PC-9 (cell line): Measurements from ENCODE around the gene SULT1C3. TPM values are rescaled to one million over a fixed set of nuclear protein-coding genes. Genes with fewer than 3 reads are reported as not detected.

Experiments
- Bru-seq: library from RNA; stranded (reverse); fragments of 400-500 nt; gene quantifications from one replicate; lab custom pipeline; 2021; lab: Mats Ljungman, UMichigan
- BruChase-seq, 2 experiments: library from RNA; stranded (reverse); fragments of 400-500 nt; gene quantifications; one replicate each; lab custom pipeline; 2021; lab: Mats Ljungman, UMichigan
- BruUV-seq: library from RNA; stranded (reverse); fragments of 400-500 nt; replicated peaks from 2 replicates; lab custom pipeline; 2021; lab: Mats Ljungman, UMichigan
- CTCF ChIA-PET: fragments of 300-600 bp; sonication (Branson Sonifier 250); formaldehyde crosslinking; loops from one replicate; lab custom pipeline; 2022; ENCODE audit warnings: antibody characterized with exemption; lab: Charles Lee
- POLR2A ChIA-PET: fragments of 300-600 bp; sonication (Branson Sonifier 250); formaldehyde crosslinking; loops from one replicate; lab custom pipeline; 2022; ENCODE audit warnings: antibody characterized with exemption; ENCODE audit not compliant: unreplicated experiment; lab: Charles Lee
- DNase-seq, 2 experiments: peaks; one replicate each; pipeline versions ENCODE4 v3.0.0 to v3.0.0-alpha.2; 2015 to 2022; ENCODE audit warnings: mixed read lengths in 1 of 2
- H2AFZ ChIP-seq: fragments of 200-600 bp; sonication (generic); 2 replicates; pipeline ENCODE4 v1.8.1; 2017; ENCODE audit warnings: antibody characterized with exemption
- H3F3A ChIP-seq: fragments of 200-600 bp; sonication (generic); 2 replicates; pipeline ENCODE4 v1.8.1; 2017; ENCODE audit warnings: antibody characterized with exemption, mild to moderate bottlenecking, low read depth; ENCODE audit not compliant: insufficient read depth
- H3K27ac ChIP-seq: fragments of 200-600 bp; sonication (generic); 2 replicates; pipeline ENCODE4 v1.6.1; 2016; ENCODE audit warnings: mixed run types
- H3K27me3 ChIP-seq: fragments of 200-600 bp; sonication (generic); 2 replicates; pipeline ENCODE4 v1.6.1; 2016; ENCODE audit warnings: low read depth, mixed run types; ENCODE audit not compliant: insufficient read depth
- H3K36me3 ChIP-seq: fragments of 200-600 bp; sonication (generic); 2 replicates; pipeline ENCODE4 v1.6.1; 2016; ENCODE audit warnings: low read depth, mixed run types
- H3K4me1 ChIP-seq: fragments of 200-600 bp; sonication (generic); replicated peaks from 2 replicates; pipeline ENCODE4 v1.6.1; 2016; ENCODE audit warnings: mixed run types; ENCODE audit not compliant: insufficient read depth
- H3K4me2 ChIP-seq: fragments of 200-600 bp; sonication (generic); 2 replicates; pipeline ENCODE4 v1.6.1; 2017; ENCODE audit warnings: mixed run types
- H3K4me3 ChIP-seq: fragments of 200-600 bp; sonication (generic); 2 replicates; pipeline ENCODE4 v1.6.1; 2016; ENCODE audit warnings: mixed run types
- H3K79me2 ChIP-seq: fragments of 200-600 bp; sonication (generic); 2 replicates; pipeline ENCODE4 v1.6.1; 2017; ENCODE audit warnings: low read depth, mixed run types
- H3K9me2 ChIP-seq: fragments of 200-600 bp; sonication (generic); 2 replicates; pipeline ENCODE4 v1.8.1; 2017; ENCODE audit warnings: mild to moderate bottlenecking; ENCODE audit not compliant: insufficient read depth
- H3K9me3 ChIP-seq: fragments of 200-600 bp; sonication (generic); 2 replicates; pipeline ENCODE4 v1.8.1; 2016; ENCODE audit warnings: low read depth; ENCODE audit not compliant: insufficient read depth
- H4K20me1 ChIP-seq: fragments of 200-600 bp; sonication (generic); 2 replicates; pipeline ENCODE4 v1.8.1; 2017; ENCODE audit not compliant: insufficient read depth
- CTCF ChIP-seq: fragments of 200-600 bp; sonication (generic); conservative IDR thresholded peaks from 2 replicates; pipeline ENCODE4 v1.6.1; 2017; ENCODE audit warnings: mixed run types, antibody characterized with exemption, mild to moderate bottlenecking, moderate library complexity
- EZH2 ChIP-seq: fragments of 200-600 bp; sonication (generic); IDR thresholded peaks from 2 replicates; pipeline ENCODE4 v1.8.0; 2017; ENCODE audit warnings: antibody characterized with exemption, low read depth
- intact Hi-C: fragments of 100-400 bp; cut with micrococcal nuclease; formaldehyde crosslinking; loops from one replicate; pipeline ENCODE4 v1.10.0; 2022; ENCODE audit not compliant: unreplicated experiment
- long read RNA-seq: library from polyadenylated mRNA; stranded (forward); transcript quantifications from one replicate; pipeline ENCODE4 v2.0.0, GENCODE V29; 2022
- total RNA-seq: library from RNA; stranded (reverse); gene quantifications from 2 replicates; pipeline ENCODE4 v1.2.3, GENCODE V29; 2021

The SULT1C3 gene
- total RNA-seq (not detected in 2 replicates), Bru-seq, nascent RNA (not detected), BruChase-seq, experiment 1, labeled RNA remaining after a 2-hour chase (not detected), BruChase-seq, experiment 2, labeled RNA remaining after a 6-hour chase (not detected)
- long read RNA-seq, result 0 reads

GRCh38 chr2:108239786-108240185, at the start of gene SULT1C3:
TSS of gene SULT1C3 (plus strand) at chr2:108239968. CDS start at chr2:108247195, 7,227 bp downstream.
- no peaks in the 10 kb centered on the region for H3F3A ChIP-seq
- peaks cover 9% of the 10 kb centered on the region; the same call in 1 of the 2 replicates for H3K9me3 ChIP-seq
- no peaks in the 10 kb centered on the region for H3K36me3 ChIP-seq
- no peaks in the 10 kb centered on the region for H3K27me3 ChIP-seq
- POLR2A ChIA-PET, result no interaction called here
- H3K4me2 ChIP-seq, result no peak within 1 kb of the TSS
- no peak within 1 kb of the TSS for H3K27ac ChIP-seq
- CTCF ChIA-PET, result no interaction called here
- H3K9me2 ChIP-seq, result no peaks in the 10 kb centered on the region
- no peak for TF ChIP-seq CTCF
- no peak for TF ChIP-seq EZH2
- no peaks in the 10 kb centered on the region for H3K79me2 ChIP-seq
- no TSS peak for BruUV-seq
- 0 out of 2 replicates have a peak, but pooled peaks cover 3% of the 10 kb centered on the region for H3K4me1 ChIP-seq
- DNase-seq, result no peak
- intact Hi-C loops, result no loop called here
- no peaks in the 10 kb centered on the region for H4K20me1 ChIP-seq
- no peak within 1 kb of the TSS for H3K4me3 ChIP-seq
- H2AFZ ChIP-seq, result no peak within 1 kb of the TSS

- Histone ChIP-seq H2AFZ (no peak overlapping the region), H3K9me3 (peaks cover 6% of the 10 kb centered on the region; the same call in 1 of the 2 replicates), H3K4me2 (peak overlapping the region; percentile 41), H3K79me2 (no peaks in the 10 kb centered on the region), H3K27ac (0 out of 2 replicates have a peak overlapping the region, but pooled peaks have one; percentile 18), H4K20me1 (no peaks in the 10 kb centered on the region), H3K4me3 (no peak overlapping the region), H3K27me3 (no peaks in the 10 kb centered on the region), H3K36me3 (no peaks in the 10 kb centered on the region), H3K9me2 (no peaks in the 10 kb centered on the region; the same call in 1 of the 2 replicates), H3F3A (peaks cover 11% of the 10 kb centered on the region), H3K4me1 (peaks cover 11% of the 10 kb centered on the region)
- POLR2A ChIA-PET, result no interaction called here
- BruUV-seq, result no TSS peak
- TF ChIP-seq CTCF (no peak), EZH2 (no peak)
- intact Hi-C loops, result no loop called here
- CTCF ChIA-PET, result no interaction called here
- DNase-seq, result peak in 1 of 2 experiments; percentile 70
Observed at GRCh38 chr2:108193251-108193650, 46.5 kb upstream of the SULT1C3 start.

GRCh38 chr2:108194409-108195132, 45.2 kb upstream of the SULT1C3 start:
- Histone ChIP-seq H3K27ac (no peak overlapping the region), H3K4me3 (no peak overlapping the region), H3K4me2 (no peak overlapping the region), H3F3A (peaks cover 11% of the 10 kb centered on the region), H3K27me3 (no peaks in the 10 kb centered on the region), H3K4me1 (peaks cover 11% of the 10 kb centered on the region), H4K20me1 (no peaks in the 10 kb centered on the region), H3K9me2 (no peaks in the 10 kb centered on the region; the same call in 1 of the 2 replicates), H3K9me3 (peaks cover 6% of the 10 kb centered on the region; the same call in 1 of the 2 replicates), H3K79me2 (no peaks in the 10 kb centered on the region), H3K36me3 (no peaks in the 10 kb centered on the region), H2AFZ (no peak overlapping the region)
- ChIA-PET POLR2A (interaction anchor here (0.6 kb wide), 1 partner anchor 168 kb away, joined by 4 read pairs; no protein-coding TSS in a partner anchor), CTCF (no interaction called here)
- BruUV-seq, result no TSS peak
- no peak for DNase-seq
- intact Hi-C loops, result no loop called here
- TF ChIP-seq EZH2 (no peak), CTCF (peak; percentile 69)
